PC-9 (cell line): ENCODE results near the gene MAMDC4. TPM values are rescaled to one million over a fixed set of nuclear protein-coding genes. Genes with fewer than 3 reads are reported as not detected.
A peak's percentile ranks its signal among the peaks of the same experiment; 100 is the strongest.

ENCODE experiments used
- BruUV-seq: library from RNA; stranded (reverse); fragments of 400-500 nt; replicated peaks from 2 replicates; lab custom pipeline; 2021; lab: Mats Ljungman, UMichigan
- CTCF ChIA-PET: fragments of 300-600 bp; sonication (Branson Sonifier 250); formaldehyde crosslinking; loops from one replicate; lab custom pipeline; 2022; ENCODE audit warnings: antibody characterized with exemption; lab: Charles Lee
- POLR2A ChIA-PET: fragments of 300-600 bp; sonication (Branson Sonifier 250); formaldehyde crosslinking; loops from one replicate; lab custom pipeline; 2022; ENCODE audit warnings: antibody characterized with exemption; ENCODE audit not compliant: unreplicated experiment; lab: Charles Lee
- DNase-seq, 2 experiments: peaks; one replicate each; pipeline versions ENCODE4 v3.0.0 to v3.0.0-alpha.2; 2015 to 2022; ENCODE audit warnings: mixed read lengths in 1 of 2
- H2AFZ ChIP-seq: fragments of 200-600 bp; sonication (generic); 2 replicates; pipeline ENCODE4 v1.8.1; 2017; ENCODE audit warnings: antibody characterized with exemption
- H3F3A ChIP-seq: fragments of 200-600 bp; sonication (generic); 2 replicates; pipeline ENCODE4 v1.8.1; 2017; ENCODE audit warnings: antibody characterized with exemption, mild to moderate bottlenecking, low read depth; ENCODE audit not compliant: insufficient read depth
- H3K27ac ChIP-seq: fragments of 200-600 bp; sonication (generic); 2 replicates; pipeline ENCODE4 v1.6.1; 2016; ENCODE audit warnings: mixed run types
- H3K27me3 ChIP-seq: fragments of 200-600 bp; sonication (generic); 2 replicates; pipeline ENCODE4 v1.6.1; 2016; ENCODE audit warnings: low read depth, mixed run types; ENCODE audit not compliant: insufficient read depth
- H3K36me3 ChIP-seq: fragments of 200-600 bp; sonication (generic); 2 replicates; pipeline ENCODE4 v1.6.1; 2016; ENCODE audit warnings: low read depth, mixed run types
- H3K4me1 ChIP-seq: fragments of 200-600 bp; sonication (generic); replicated peaks from 2 replicates; pipeline ENCODE4 v1.6.1; 2016; ENCODE audit warnings: mixed run types; ENCODE audit not compliant: insufficient read depth
- H3K4me2 ChIP-seq: fragments of 200-600 bp; sonication (generic); 2 replicates; pipeline ENCODE4 v1.6.1; 2017; ENCODE audit warnings: mixed run types
- H3K4me3 ChIP-seq: fragments of 200-600 bp; sonication (generic); 2 replicates; pipeline ENCODE4 v1.6.1; 2016; ENCODE audit warnings: mixed run types
- H3K79me2 ChIP-seq: fragments of 200-600 bp; sonication (generic); 2 replicates; pipeline ENCODE4 v1.6.1; 2017; ENCODE audit warnings: low read depth, mixed run types
- H3K9me2 ChIP-seq: fragments of 200-600 bp; sonication (generic); 2 replicates; pipeline ENCODE4 v1.8.1; 2017; ENCODE audit warnings: mild to moderate bottlenecking; ENCODE audit not compliant: insufficient read depth
- H3K9me3 ChIP-seq: fragments of 200-600 bp; sonication (generic); 2 replicates; pipeline ENCODE4 v1.8.1; 2016; ENCODE audit warnings: low read depth; ENCODE audit not compliant: insufficient read depth
- H4K20me1 ChIP-seq: fragments of 200-600 bp; sonication (generic); 2 replicates; pipeline ENCODE4 v1.8.1; 2017; ENCODE audit not compliant: insufficient read depth
- CTCF ChIP-seq: fragments of 200-600 bp; sonication (generic); conservative IDR thresholded peaks from 2 replicates; pipeline ENCODE4 v1.6.1; 2017; ENCODE audit warnings: mixed run types, antibody characterized with exemption, mild to moderate bottlenecking, moderate library complexity
- EZH2 ChIP-seq: fragments of 200-600 bp; sonication (generic); IDR thresholded peaks from 2 replicates; pipeline ENCODE4 v1.8.0; 2017; ENCODE audit warnings: antibody characterized with exemption, low read depth
- intact Hi-C: fragments of 100-400 bp; cut with micrococcal nuclease; formaldehyde crosslinking; loops from one replicate; pipeline ENCODE4 v1.10.0; 2022; ENCODE audit not compliant: unreplicated experiment
- total RNA-seq: library from RNA; stranded (reverse); gene quantifications from 2 replicates; pipeline ENCODE4 v1.2.3, GENCODE V29; 2021

MAMDC4 gene
- total RNA-seq, 1 experiment from 2014 or later, result 9.2 TPM

- Histone ChIP-seq H3K27me3 (no peaks in the 10 kb centered on the region), H3K4me2 (no peak overlapping the region), H3K36me3 (no peaks in the 10 kb centered on the region), H3K9me2 (no peaks in the 10 kb centered on the region), H3K4me1 (0 out of 2 replicates have a peak, but pooled peaks cover 2% of the 10 kb centered on the region), H3K4me3 (no peak overlapping the region), H2AFZ (no peak overlapping the region), H3K79me2 (no peaks in the 10 kb centered on the region), H4K20me1 (peaks cover 16% of the 10 kb centered on the region; the same call in 1 of the 2 replicates), H3K27ac (no peak overlapping the region), H3F3A (peaks cover 35% of the 10 kb centered on the region), H3K9me3 (no peaks in the 10 kb centered on the region)
- BruUV-seq, result no TSS peak
- intact Hi-C loops, result no loop called here
- TF ChIP-seq EZH2 (no peak), CTCF (no peak)
- POLR2A ChIA-PET, result interaction anchor here (0.6 to 0.8 kb wide), 3 partner anchors 18 to 37 kb away, joined by 3 to 8 read pairs (median 5); partner anchors contain the start of gene RABL6
- peak in 1 of 2 experiments; percentile 56 for DNase-seq
- CTCF ChIA-PET, result no interaction called here
Observed at GRCh38 chr9:136838314-136839228, 13.6 kb upstream of the MAMDC4 start.

GRCh38 chr9:136839229-136840139, 12.7 kb upstream of the MAMDC4 start:
- H4K20me1 ChIP-seq, result peaks cover 16% of the 10 kb centered on the region; the same call in 1 of the 2 replicates
- H3K4me1 ChIP-seq, result 0 out of 2 replicates have a peak, but pooled peaks cover 2% of the 10 kb centered on the region
- intact Hi-C loops, result no loop called here
- peaks cover 26% of the 10 kb centered on the region for H3F3A ChIP-seq
- ChIA-PET POLR2A (no interaction called here), CTCF (no interaction called here)
- H3K4me3 ChIP-seq, result no peak overlapping the region
- peak overlapping the region; percentile 26; the same call in 1 of the 2 replicates for H3K4me2 ChIP-seq
- no peaks in the 10 kb centered on the region for H3K36me3 ChIP-seq
- no peaks in the 10 kb centered on the region for H3K27me3 ChIP-seq
- H2AFZ ChIP-seq, result no peak overlapping the region
- H3K27ac ChIP-seq, result no peak overlapping the region
- no TSS peak for BruUV-seq
- H3K79me2 ChIP-seq, result no peaks in the 10 kb centered on the region
- no peak for DNase-seq
- H3K9me3 ChIP-seq, result no peaks in the 10 kb centered on the region
- no peaks in the 10 kb centered on the region for H3K9me2 ChIP-seq
- no peak for TF ChIP-seq EZH2
- no peak for TF ChIP-seq CTCF
